Stomach (tissue), 4 donors: ENCODE measurements around the gene AICDA.

Experiments used
- EP300 ChIP-seq: sonication (generic); formaldehyde crosslinking; IDR thresholded peaks from one replicate; pipeline ENCODE4 v1.6.1; 2017; ENCODE audit warnings: antibody characterized with exemption
- POLR2A ChIP-seq, 4 donors: fragments of 450-650 bp; IDR thresholded peaks; one replicate each; pipeline ENCODE4 v1.6.1; 2016; ENCODE audit warnings: antibody characterized with exemption in 4 of 4, control low read depth in 2 of 4, mild to moderate bottlenecking in 1 of 4, moderate library complexity in 1 of 4
- POLR2AphosphoS5 ChIP-seq, 3 donors: sonication (generic); formaldehyde crosslinking; IDR thresholded peaks; one replicate each; pipeline ENCODE4 v1.6.1; 2016; ENCODE audit warnings: antibody characterized with exemption in 3 of 3
- TF ChIP-seq, protein P1 (sequence below), 7 experiments: fragments of 450-650 bp in 4 of 7; fragments of 200-600 bp in 3 of 7; sonication (generic) in 3 of 7; IDR thresholded peaks; one replicate each; pipeline ENCODE4 v1.5.1; 2016 to 2019; ENCODE audit warnings: antibody characterized with exemption in 7 of 7, control low read depth in 2 of 7, mild to moderate bottlenecking in 1 of 7

DNA sequence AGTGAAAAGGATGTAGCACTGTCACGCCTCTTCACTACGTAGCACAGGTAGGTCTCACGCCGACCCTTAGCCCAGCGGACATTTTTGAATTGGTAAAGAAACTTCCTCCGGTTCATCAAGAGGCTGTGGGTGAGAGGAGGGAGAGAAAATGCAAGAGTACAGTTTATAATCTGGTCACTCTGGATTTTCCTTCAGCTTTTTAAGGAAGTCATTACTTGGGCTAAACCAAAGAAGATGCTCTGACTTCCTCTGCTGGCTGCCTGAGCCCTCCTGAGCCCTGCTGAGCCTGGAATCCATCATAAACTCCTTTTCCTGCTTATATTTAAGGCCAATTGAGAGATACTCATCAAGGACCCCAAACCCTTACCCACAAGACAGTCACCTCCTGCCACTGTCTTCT is 5.8 kb downstream of the AICDA start:
- TF ChIP-seq, protein P1, sequence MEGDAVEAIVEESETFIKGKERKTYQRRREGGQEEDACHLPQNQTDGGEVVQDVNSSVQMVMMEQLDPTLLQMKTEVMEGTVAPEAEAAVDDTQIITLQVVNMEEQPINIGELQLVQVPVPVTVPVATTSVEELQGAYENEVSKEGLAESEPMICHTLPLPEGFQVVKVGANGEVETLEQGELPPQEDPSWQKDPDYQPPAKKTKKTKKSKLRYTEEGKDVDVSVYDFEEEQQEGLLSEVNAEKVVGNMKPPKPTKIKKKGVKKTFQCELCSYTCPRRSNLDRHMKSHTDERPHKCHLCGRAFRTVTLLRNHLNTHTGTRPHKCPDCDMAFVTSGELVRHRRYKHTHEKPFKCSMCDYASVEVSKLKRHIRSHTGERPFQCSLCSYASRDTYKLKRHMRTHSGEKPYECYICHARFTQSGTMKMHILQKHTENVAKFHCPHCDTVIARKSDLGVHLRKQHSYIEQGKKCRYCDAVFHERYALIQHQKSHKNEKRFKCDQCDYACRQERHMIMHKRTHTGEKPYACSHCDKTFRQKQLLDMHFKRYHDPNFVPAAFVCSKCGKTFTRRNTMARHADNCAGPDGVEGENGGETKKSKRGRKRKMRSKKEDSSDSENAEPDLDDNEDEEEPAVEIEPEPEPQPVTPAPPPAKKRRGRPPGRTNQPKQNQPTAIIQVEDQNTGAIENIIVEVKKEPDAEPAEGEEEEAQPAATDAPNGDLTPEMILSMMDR (IDR thresholded peaks at IDR 0.05) = no peak
- TF ChIP-seq EP300 = no peak
- no peak for TF ChIP-seq POLR2A (IDR thresholded peaks at IDR 0.05)
- no peak for TF ChIP-seq POLR2AphosphoS5 (IDR thresholded peaks at IDR 0.05)
